Smooth muscle cell (in vitro differentiated cells): ENCODE results near the gene SULF2. TPM values are rescaled to one million over a fixed set of nuclear protein-coding genes. Genes with fewer than 3 reads are reported as not detected.

Experiments used
- DNase-seq: peaks from one replicate; lab custom pipeline; 2025; ENCODE audit not compliant: unreplicated experiment; lab: John Stamatoyannopoulos, UW
- H2AFZ ChIP-seq: fragments of 200-600 bp; sonication (generic); 2 replicates; pipeline ENCODE4 v1.6.0; 2016; ENCODE audit warnings: antibody characterized with exemption, low read depth, mild to moderate bottlenecking
- H3F3A ChIP-seq: fragments of 200-600 bp; sonication (generic); 2 replicates; pipeline ENCODE4 v1.6.0; 2017; ENCODE audit warnings: antibody characterized with exemption, low read depth
- H3K27ac ChIP-seq: fragments of 200-600 bp; sonication (generic); 2 replicates; pipeline ENCODE4 v1.5.1; 2016; ENCODE audit warnings: low read depth, mild to moderate bottlenecking
- H3K27me3 ChIP-seq: fragments of 200-600 bp; sonication (generic); 2 replicates; pipeline ENCODE4 v1.6.1; 2016; ENCODE audit warnings: low read depth, mild to moderate bottlenecking
- H3K36me3 ChIP-seq: fragments of 200-600 bp; sonication (generic); 2 replicates; pipeline ENCODE4 v1.5.1; 2016; ENCODE audit warnings: low read depth
- H3K4me1 ChIP-seq: fragments of 200-600 bp; sonication (generic); 2 replicates; pipeline ENCODE4 v1.5.1; 2016; ENCODE audit warnings: low read depth
- H3K4me2 ChIP-seq: fragments of 200-600 bp; sonication (generic); 2 replicates; pipeline ENCODE4 v1.6.0; 2016; ENCODE audit warnings: mild to moderate bottlenecking
- H3K4me3 ChIP-seq: fragments of 200-600 bp; sonication (generic); 2 replicates; pipeline ENCODE4 v1.5.1; 2016; ENCODE audit warnings: mild to moderate bottlenecking
- H3K79me2 ChIP-seq: fragments of 200-600 bp; sonication (generic); 2 replicates; pipeline ENCODE4 v1.6.0; 2016; ENCODE audit warnings: low read depth, mild to moderate bottlenecking
- H3K9ac ChIP-seq: fragments of 200-600 bp; sonication (generic); 2 replicates; pipeline ENCODE4 v1.6.0; 2016; ENCODE audit warnings: low read depth
- H3K9me3 ChIP-seq: fragments of 200-600 bp; sonication (generic); replicated peaks from 2 replicates; pipeline ENCODE4 v1.5.1; 2016; ENCODE audit warnings: low read depth
- H4K20me1 ChIP-seq: fragments of 200-600 bp; sonication (generic); 2 replicates; pipeline ENCODE4 v1.6.0; 2016; ENCODE audit warnings: low read depth
- WGBS: methylation state at CpG from one replicate; pipeline ENCODE4 v1.1.7; 2016; ENCODE audit warnings: low lambda C conversion rate; 5-methylcytosine and 5-hydroxymethylcytosine counted together
- polyA plus RNA-seq: library from polyadenylated mRNA; unstranded; fragments of >200 nt; fragmentation: Nextera tagmentation; extraction: Ambion mirVana; gene quantifications from 2 replicates; pipeline ENCODE4 v1.2.1, GENCODE V29; 2016
- total RNA-seq: library from RNA; depleted of rRNA; stranded (reverse); fragments of >200 nt; gene quantifications from 2 replicates; pipeline ENCODE4 v1.2.3, GENCODE V29; 2014
- TF ChIP-seq, protein P1 (sequence below): fragments of 200-600 bp; sonication (generic); IDR thresholded peaks from 2 replicates; pipeline ENCODE4 v1.5.1; 2017; ENCODE audit warnings: borderline replicate concordance, mild to moderate bottlenecking, antibody characterized with exemption; ENCODE audit not compliant: insufficient read depth, poor library complexity, severe bottlenecking

SULF2 gene
- total and polyA plus RNA-seq, 2 experiments from 2014 or later: 109 to 144 TPM

DNA sequence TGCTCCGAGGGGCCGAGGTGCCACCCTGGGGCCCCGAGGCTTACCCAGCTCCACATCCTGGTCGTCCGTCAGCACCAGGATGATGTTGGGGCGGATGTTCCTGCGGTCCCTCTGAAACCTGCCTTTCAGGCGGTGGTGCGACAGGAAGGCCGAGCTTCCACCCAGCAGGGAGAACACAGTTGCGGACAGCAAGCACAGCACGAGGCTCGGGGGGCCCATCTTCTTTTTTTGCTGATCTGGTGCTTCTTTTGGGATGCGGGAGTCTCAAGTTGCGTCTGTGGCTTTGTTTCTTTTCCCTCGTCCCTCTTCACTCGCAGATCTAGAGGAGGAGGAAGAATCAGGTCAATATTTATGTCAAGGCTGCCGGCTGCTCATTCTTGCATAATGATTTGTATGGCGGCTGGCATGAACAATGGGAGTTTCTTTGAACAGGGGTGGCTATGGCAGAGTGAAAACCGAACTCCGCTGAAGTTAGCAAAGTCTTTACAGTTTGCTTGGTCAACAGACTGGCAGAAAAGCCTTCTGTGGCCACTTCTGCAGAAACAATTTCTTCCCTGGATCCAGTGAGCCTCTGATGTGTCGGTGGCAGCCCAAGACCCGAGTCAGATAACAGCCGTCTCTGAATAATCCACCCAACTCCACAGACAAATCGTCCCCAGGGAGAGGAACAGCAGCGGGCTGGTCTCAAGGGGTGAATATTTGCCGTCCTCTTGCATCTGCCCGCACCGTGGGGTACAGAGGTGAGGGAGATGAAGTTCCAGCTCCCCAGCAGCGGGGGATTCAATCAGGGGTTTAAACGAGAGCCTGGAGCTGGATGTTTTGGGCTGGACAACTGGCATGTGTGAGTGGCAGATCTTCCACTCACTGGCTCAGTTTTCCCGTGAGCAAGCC lies 27.9 kb downstream of the SULF2 start:
- DNase-seq: no peak
- no peak overlapping the region for H3K4me3 ChIP-seq
- H3K4me2 ChIP-seq: no peak overlapping the region
- no peaks in the 10 kb centered on the region for H3F3A ChIP-seq
- H3K27me3 ChIP-seq: no peaks in the 10 kb centered on the region
- peaks cover 60% of the 10 kb centered on the region for H4K20me1 ChIP-seq
- H3K79me2 ChIP-seq: no peaks in the 10 kb centered on the region
- 80% methylated on average over 32 of the region's 32 CpGs for WGBS
- H3K36me3 ChIP-seq: no peaks in the 10 kb centered on the region
- H2AFZ ChIP-seq: no peak overlapping the region
- H3K9me3 ChIP-seq: no peaks in the 10 kb centered on the region
- H3K4me1 ChIP-seq: peaks cover 19% of the 10 kb centered on the region
- no peak overlapping the region for H3K27ac ChIP-seq
- TF ChIP-seq, protein P1, sequence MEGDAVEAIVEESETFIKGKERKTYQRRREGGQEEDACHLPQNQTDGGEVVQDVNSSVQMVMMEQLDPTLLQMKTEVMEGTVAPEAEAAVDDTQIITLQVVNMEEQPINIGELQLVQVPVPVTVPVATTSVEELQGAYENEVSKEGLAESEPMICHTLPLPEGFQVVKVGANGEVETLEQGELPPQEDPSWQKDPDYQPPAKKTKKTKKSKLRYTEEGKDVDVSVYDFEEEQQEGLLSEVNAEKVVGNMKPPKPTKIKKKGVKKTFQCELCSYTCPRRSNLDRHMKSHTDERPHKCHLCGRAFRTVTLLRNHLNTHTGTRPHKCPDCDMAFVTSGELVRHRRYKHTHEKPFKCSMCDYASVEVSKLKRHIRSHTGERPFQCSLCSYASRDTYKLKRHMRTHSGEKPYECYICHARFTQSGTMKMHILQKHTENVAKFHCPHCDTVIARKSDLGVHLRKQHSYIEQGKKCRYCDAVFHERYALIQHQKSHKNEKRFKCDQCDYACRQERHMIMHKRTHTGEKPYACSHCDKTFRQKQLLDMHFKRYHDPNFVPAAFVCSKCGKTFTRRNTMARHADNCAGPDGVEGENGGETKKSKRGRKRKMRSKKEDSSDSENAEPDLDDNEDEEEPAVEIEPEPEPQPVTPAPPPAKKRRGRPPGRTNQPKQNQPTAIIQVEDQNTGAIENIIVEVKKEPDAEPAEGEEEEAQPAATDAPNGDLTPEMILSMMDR: no peak
- H3K9ac ChIP-seq: no peak overlapping the region

- Histone ChIP-seq H3F3A (no peaks in the 10 kb centered on the region), H3K27me3 (no peaks in the 10 kb centered on the region), H3K36me3 (no peaks in the 10 kb centered on the region), H4K20me1 (peaks cover 73% of the 10 kb centered on the region), H2AFZ (no peak overlapping the region), H3K4me1 (peaks cover 10% of the 10 kb centered on the region), H3K9me3 (no peaks in the 10 kb centered on the region), H3K27ac (no peak overlapping the region), H3K4me2 (no peak overlapping the region), H3K9ac (no peak overlapping the region), H3K4me3 (no peak overlapping the region), H3K79me2 (no peaks in the 10 kb centered on the region)
- WGBS: 93% methylated on average over 10 of the region's 10 CpGs
- TF ChIP-seq, protein P1: no peak
- DNase-seq: no peak
Measured at GRCh38 chr20:47754946-47755652, 30.2 kb downstream of the SULF2 start.

DNA sequence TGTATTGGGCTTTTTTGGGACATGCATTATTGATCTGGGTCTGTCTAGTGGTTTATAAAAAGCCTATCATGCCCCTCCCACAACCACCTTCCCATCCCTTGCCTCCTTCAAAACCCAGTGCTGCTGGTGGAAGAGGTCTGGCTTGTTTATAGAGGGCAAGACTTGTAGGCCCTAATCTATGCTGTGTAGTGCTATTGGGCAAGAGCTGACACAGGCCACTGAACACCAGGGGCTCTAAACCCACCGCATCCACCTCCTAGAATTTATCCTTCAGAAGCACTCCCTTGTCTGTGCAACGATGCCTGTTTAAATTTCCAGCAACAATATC lies 30.9 kb downstream of the SULF2 start:
- no peak for DNase-seq
- H3K79me2 ChIP-seq: no peaks in the 10 kb centered on the region
- TF ChIP-seq, protein P1: no peak
- no peaks in the 10 kb centered on the region for H3F3A ChIP-seq
- H2AFZ ChIP-seq: no peak overlapping the region
- peaks cover 67% of the 10 kb centered on the region for H4K20me1 ChIP-seq
- no peak overlapping the region for H3K9ac ChIP-seq
- H3K4me1 ChIP-seq: peaks cover 8% of the 10 kb centered on the region
- WGBS: 73% methylated on average over 2 of the region's 2 CpGs
- H3K4me2 ChIP-seq: no peak overlapping the region
- no peaks in the 10 kb centered on the region for H3K9me3 ChIP-seq
- no peaks in the 10 kb centered on the region for H3K36me3 ChIP-seq
- no peak overlapping the region for H3K4me3 ChIP-seq
- no peaks in the 10 kb centered on the region for H3K27me3 ChIP-seq
- no peak overlapping the region for H3K27ac ChIP-seq
